Psoas muscle (tissue), 8 donors: ENCODE data around the gene TGM4. TPM values are rescaled to one million over a fixed set of nuclear protein-coding genes. Genes with fewer than 3 reads are reported as not detected.

Source experiments
- ATAC-seq, 4 donors: fragments of 200-7000 bp; cut with Tn5 transposase; one replicate each; pipeline ENCODE4 v1.9.1; 2020; ENCODE audit warnings: moderate library complexity in 3 of 4, mild to moderate bottlenecking in 2 of 4
- DNase-seq, 2 donors: peaks; one replicate each; pipeline ENCODE4 v3.0.0-alpha.2; 2020
- H3K27ac ChIP-seq: fragments of 200-600 bp; one replicate; pipeline ENCODE4 v1.8.0; 2022
- H3K27me3 ChIP-seq, 3 donors: fragments of 200-600 bp in 1 of 3; one replicate each; pipeline versions ENCODE4 v1.6.1 to v1.8.0; 2013 to 2022; ENCODE audit warnings: low read length in 2 of 3, mild to moderate bottlenecking in 2 of 3, moderate library complexity in 1 of 3; ENCODE audit not compliant: insufficient read depth in 3 of 3
- H3K36me3 ChIP-seq, 2 donors: fragments of 200-600 bp in 1 of 2; one replicate each; pipeline versions ENCODE4 v1.6.1 to v1.8.0; 2013 to 2022; ENCODE audit warnings: low read depth in 1 of 2, mild to moderate bottlenecking in 1 of 2, moderate library complexity in 1 of 2; ENCODE audit not compliant: insufficient read depth in 1 of 2
- H3K4me1 ChIP-seq: fragments of 200-600 bp; one replicate; pipeline ENCODE4 v1.8.0; 2022
- H3K4me3 ChIP-seq: fragments of 200-600 bp; one replicate; pipeline ENCODE4 v1.8.0; 2022; ENCODE audit warnings: mild to moderate bottlenecking
- H3K9me3 ChIP-seq: fragments of 200-600 bp; one replicate; pipeline ENCODE4 v1.8.0; 2022
- CTCF ChIP-seq: fragments of 200-600 bp; IDR thresholded peaks from one replicate; pipeline ENCODE4 v1.8.0; 2022; ENCODE audit warnings: antibody characterized with exemption
- WGBS, 3 donors: extraction: QIAGEN DNeasy Blood & Tissue Kit; methylation state at CpG; one replicate each; pipeline versions ENCODE4 v1.1.6 to v1.1.7; 2013; 5-methylcytosine and 5-hydroxymethylcytosine counted together
- intact Hi-C, 2 donors: fragments of 100-400 bp; cut with DNase I; formaldehyde crosslinking; loops; one replicate each; pipeline versions ENCODE4 v1.11.0 to v1.14.2; 2022
- polyA plus RNA-seq, 3 donors: library from polyadenylated mRNA; stranded (reverse); fragments of 200-250 nt; gene quantifications; one replicate each; pipeline ENCODE4 v1.2.3, GENCODE V29; 2013
- total RNA-seq, 4 donors: library from RNA; stranded (reverse); fragmentation: NEBNext Ultra II Directional in 2 of 4; extraction: Animal tissue kit (Norgen Biotek cat#: 25700) in 2 of 4; gene quantifications; one replicate each; pipeline versions ENCODE4 v1.2.1 to v1.2.4, GENCODE V29; 2021 to 2023
- donor health status: healthy with polysubstance abuse.
- donor health status: DM: no; HTN: no; CAD: no; lungs with moderate emphysema.
- donor health status: Bipolar disorder and iron deficiency.
- donor health status: healthy.
- donor health status: DM: yes; HTN: yes; CAD: no.
- donor health status: DM: no; HTN: no; CAD: no.
- donor health status: DM: no; HTN: no; CAD: no.
- donor health status: DM: yes; HTN: yes; CAD: no.

Gene TGM4
- total and polyA plus RNA-seq, 7 donors, result not detected

- no peaks in the 10 kb centered on the region for H3K4me1 ChIP-seq
- no peak for TF ChIP-seq CTCF
- no peak overlapping the region for H3K27ac ChIP-seq
- no peaks in the 10 kb centered on the region for H3K27me3 ChIP-seq
- DNase-seq (no peak), ATAC-seq (no peak)
- no peak overlapping the region for H3K4me3 ChIP-seq
- intact Hi-C loops, result no loop called here
- 50 to 69% (median 66%) methylated on average over 2 of the region's 2 CpGs for WGBS, 3 donors
- H3K9me3 ChIP-seq, result no peaks in the 10 kb centered on the region
- peaks cover 4 to 65% of the 10 kb centered on the region in 2 donors for H3K36me3 ChIP-seq
Measured at GRCh38 chr3:44932271-44932670, 57.9 kb downstream of the TGM4 start.

- WGBS, 3 donors, result 89 to 91% (median 90%) methylated on average over 14 of the region's 14 CpGs
- Histone ChIP-seq H3K4me3 (no peak overlapping the region), H3K27me3 (no peaks in the 10 kb centered on the region), H3K36me3 (peaks cover 4 to 57% of the 10 kb centered on the region in 2 donors), H3K9me3 (no peaks in the 10 kb centered on the region), H3K4me1 (no peaks in the 10 kb centered on the region), H3K27ac (no peak overlapping the region)
- DNase-seq (no peak), ATAC-seq (no peak)
- no peak for TF ChIP-seq CTCF
- intact Hi-C loops, result no loop called here
Measured at GRCh38 chr3:44932986-44933944, 58.9 kb downstream of the TGM4 start.

- Histone ChIP-seq H3K4me1 (no peaks in the 10 kb centered on the region), H3K27ac (no peak overlapping the region), H3K36me3 (peaks cover 0 to 55% of the 10 kb centered on the region in 2 donors), H3K9me3 (no peaks in the 10 kb centered on the region), H3K4me3 (no peak overlapping the region), H3K27me3 (no peaks in the 10 kb centered on the region)
- WGBS, 3 donors, result 71 to 73% (median 72%) methylated on average over 6 of the region's 6 CpGs
- no peak for DNase-seq
- TF ChIP-seq CTCF, result no peak
- intact Hi-C loops, result no loop called here
- ATAC-seq, result no peak
Measured at GRCh38 chr3:44939581-44940036, 65.2 kb downstream of the TGM4 start.

GRCh38 chr3:44942202-44942921 lies 68.0 kb downstream of the TGM4 start:
- TF ChIP-seq CTCF, result no peak
- 91 to 92% (median 91%) methylated on average over 9 of the region's 9 CpGs for WGBS, 3 donors
- intact Hi-C loops, result no loop called here
- DNase-seq, result no peak
- H3K9me3 ChIP-seq, result no peaks in the 10 kb centered on the region
- no peak overlapping the region for H3K4me3 ChIP-seq
- H3K27ac ChIP-seq, result no peak overlapping the region
- H3K27me3 ChIP-seq, result no peaks in the 10 kb centered on the region
- H3K36me3 ChIP-seq, result peaks cover 0 to 62% of the 10 kb centered on the region in 2 donors
- ATAC-seq, result no peak
- H3K4me1 ChIP-seq, result no peaks in the 10 kb centered on the region
